ENCODE results near the gene FAM135A.
"Not testable (repeated sequence)": the region's sequence is repeated elsewhere in the genome, so short reads cannot be mapped to it uniquely, and the experiment has no call there.

Gene FAM135A

GRCh38 chr6:70547313-70547712 lies 134.0 kb downstream of the FAM135A start:
- peak; percentile 27 for DNase-seq (ENCODE audit: low spot score)

- DNase-seq (ENCODE audit: low spot score), result no peak
Measured at GRCh38 chr6:70547905-70548304, 134.6 kb downstream of the FAM135A start.

GRCh38 chr6:70549327-70549726 lies 136.0 kb downstream of the FAM135A start:
- no peak for DNase-seq (ENCODE audit: low spot score)

GRCh38 chr6:70551566-70551965 lies 138.3 kb downstream of the FAM135A start:
- no peak for DNase-seq (ENCODE audit: low spot score)

- DNase-seq (ENCODE audit: low spot score), result not testable (repeated sequence)
Measured at GRCh38 chr6:70552286-70552940, 139.1 kb downstream of the FAM135A start.

GRCh38 chr6:70552974-70553373 lies 139.7 kb downstream of the FAM135A start:
- no peak for DNase-seq (ENCODE audit: low spot score)

GRCh38 chr6:70557998-70558397 lies 144.7 kb downstream of the FAM135A start:
- DNase-seq (ENCODE audit: low spot score), result no peak

- DNase-seq (ENCODE audit: low spot score), result not testable (repeated sequence)
Measured at GRCh38 chr6:70562401-70562800, 149.1 kb downstream of the FAM135A start.

- no peak for DNase-seq (ENCODE audit: low spot score)
Measured at GRCh38 chr6:70563530-70563929, 150.2 kb downstream of the FAM135A start.

- peak; percentile 96 for DNase-seq (ENCODE audit: low spot score)
Measured at GRCh38 chr6:70566751-70567382, 153.6 kb downstream of the FAM135A start, which contains the start of gene SDHAF4. Gene SDHAF4, plus strand, starts transcription at chr6:70566930. Its CDS starts 11 bp downstream, at chr6:70566941.

GRCh38 chr6:70574643-70575042 lies 161.3 kb downstream of the FAM135A start:
- no peak for DNase-seq (ENCODE audit: low spot score)

- no peak for DNase-seq (ENCODE audit: low spot score)
Measured at GRCh38 chr6:70575899-70576495, 162.7 kb downstream of the FAM135A start.

- DNase-seq (ENCODE audit: low spot score), result no peak
Measured at GRCh38 chr6:70586114-70586513, 172.8 kb downstream of the FAM135A start.

- DNase-seq (ENCODE audit: low spot score), result no peak
Measured at GRCh38 chr6:70590400-70590799, 177.1 kb downstream of the FAM135A start.

GRCh38 chr6:70592391-70593117 lies 179.2 kb downstream of the FAM135A start:
- no peak for DNase-seq (ENCODE audit: low spot score)

GRCh38 chr6:70593118-70593486 lies 179.8 kb downstream of the FAM135A start:
- DNase-seq (ENCODE audit: low spot score), result no peak

GRCh38 chr6:70599187-70599586 lies 185.9 kb downstream of the FAM135A start:
- DNase-seq (ENCODE audit: low spot score), result no peak

- no peak for DNase-seq (ENCODE audit: low spot score)
Measured at GRCh38 chr6:70601014-70601413, 187.7 kb downstream of the FAM135A start.

- no peak for DNase-seq (ENCODE audit: low spot score)
Measured at GRCh38 chr6:70604254-70604653, 190.9 kb downstream of the FAM135A start.

GRCh38 chr6:70607371-70607770 lies 194.1 kb downstream of the FAM135A start:
- DNase-seq (ENCODE audit: low spot score), result not testable (repeated sequence)

- not testable (repeated sequence) for DNase-seq (ENCODE audit: low spot score)
Measured at GRCh38 chr6:70609181-70609580, 195.9 kb downstream of the FAM135A start.

All from NAMALWA (cell line).